ENCODE data around the gene SPPL2C.
"Not testable (repeated sequence)": the region's sequence is repeated elsewhere in the genome, so short reads cannot be mapped to it uniquely, and the experiment has no call there.

DNA sequence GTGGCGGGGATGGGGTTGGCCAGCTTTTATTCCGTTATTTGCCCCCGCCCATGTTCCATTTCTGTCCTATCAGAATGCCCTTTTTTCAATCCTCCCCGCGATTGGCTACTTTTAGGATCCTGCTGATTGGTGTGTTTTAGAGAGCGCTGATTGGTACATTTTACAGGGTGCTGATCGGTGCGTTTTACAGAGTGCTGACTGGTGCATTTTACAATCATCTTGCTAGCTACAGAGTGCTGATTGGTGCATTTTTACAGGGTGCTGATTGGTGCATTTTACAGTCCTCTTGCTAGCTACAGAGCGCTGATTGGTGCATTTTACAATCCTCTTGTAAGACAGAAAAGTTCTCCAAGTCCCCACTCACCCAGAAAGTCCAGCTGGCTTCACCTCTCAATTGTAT lies 17.4 kb downstream of the SPPL2C start:
- TF ChIP-seq POLR2A (IDR thresholded peaks at IDR 0.05): not testable (repeated sequence)
- TF ChIP-seq, protein P1, sequence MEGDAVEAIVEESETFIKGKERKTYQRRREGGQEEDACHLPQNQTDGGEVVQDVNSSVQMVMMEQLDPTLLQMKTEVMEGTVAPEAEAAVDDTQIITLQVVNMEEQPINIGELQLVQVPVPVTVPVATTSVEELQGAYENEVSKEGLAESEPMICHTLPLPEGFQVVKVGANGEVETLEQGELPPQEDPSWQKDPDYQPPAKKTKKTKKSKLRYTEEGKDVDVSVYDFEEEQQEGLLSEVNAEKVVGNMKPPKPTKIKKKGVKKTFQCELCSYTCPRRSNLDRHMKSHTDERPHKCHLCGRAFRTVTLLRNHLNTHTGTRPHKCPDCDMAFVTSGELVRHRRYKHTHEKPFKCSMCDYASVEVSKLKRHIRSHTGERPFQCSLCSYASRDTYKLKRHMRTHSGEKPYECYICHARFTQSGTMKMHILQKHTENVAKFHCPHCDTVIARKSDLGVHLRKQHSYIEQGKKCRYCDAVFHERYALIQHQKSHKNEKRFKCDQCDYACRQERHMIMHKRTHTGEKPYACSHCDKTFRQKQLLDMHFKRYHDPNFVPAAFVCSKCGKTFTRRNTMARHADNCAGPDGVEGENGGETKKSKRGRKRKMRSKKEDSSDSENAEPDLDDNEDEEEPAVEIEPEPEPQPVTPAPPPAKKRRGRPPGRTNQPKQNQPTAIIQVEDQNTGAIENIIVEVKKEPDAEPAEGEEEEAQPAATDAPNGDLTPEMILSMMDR (IDR thresholded peaks at IDR 0.05): not testable (repeated sequence)

Measured in Peyer's patch (tissue), 4 donors.